Caco-2 (cell line): Measurements from ENCODE around the gene MYO10. TPM values are rescaled to one million over a fixed set of nuclear protein-coding genes. Genes with fewer than 3 reads are reported as not detected.
A peak's percentile ranks its signal among the peaks of the same experiment; 100 is the strongest.
"Not testable (repeated sequence)": the region's sequence is repeated elsewhere in the genome, so short reads cannot be mapped to it uniquely, and the experiment has no call there.

Experiments
- BruUV-seq: library from RNA; stranded (reverse); fragments of 400-500 nt; replicated peaks from 2 replicates; lab custom pipeline; 2021; lab: Mats Ljungman, UMichigan
- CTCF ChIA-PET: fragments of 300-600 bp; sonication (Branson Sonifier 250); formaldehyde crosslinking; loops from one replicate; lab custom pipeline; 2022; ENCODE audit warnings: antibody characterized with exemption; lab: Charles Lee
- POLR2A ChIA-PET: fragments of 300-600 bp; sonication (Branson Sonifier 250); formaldehyde crosslinking; loops from one replicate; lab custom pipeline; 2022; ENCODE audit warnings: antibody characterized with exemption; lab: Charles Lee
- DNase-seq, 2 experiments: peaks; one replicate each; pipeline versions ENCODE4 v3.0.0 to v3.0.0-alpha.2; 2020 to 2022
- H3K27me3 ChIP-seq: replicated peaks from 2 replicates; pipeline ENCODE4 v1.6.0; 2011; ENCODE audit warnings: low read length; ENCODE audit not compliant: control insufficient read depth, insufficient read depth
- H3K36me3 ChIP-seq: 2 replicates; pipeline ENCODE4 v1.5.1; 2011; ENCODE audit warnings: low read length; ENCODE audit not compliant: control insufficient read depth, insufficient read depth
- H3K4me1 ChIP-seq: fragments of 250-450 bp; sonication (Bioruptor Pico); 2 replicates; pipeline ENCODE4 v1.5.1; 2020; ENCODE audit warnings: mild to moderate bottlenecking
- H3K4me3 ChIP-seq: 2 replicates; pipeline ENCODE4 v1.5.1; 2011; ENCODE audit warnings: low read depth, mild to moderate bottlenecking, control low read depth, low read length
- H3K9me3 ChIP-seq: fragments of 250-450 bp; sonication (Bioruptor Pico); 2 replicates; pipeline ENCODE4 v1.5.1; 2020; ENCODE audit warnings: mild to moderate bottlenecking, moderate library complexity
- H3K27ac Mint-ChIP-seq: one replicate; pipeline ENCODE4 v1.8.0; 2022; ENCODE audit warnings: mixed read lengths; ENCODE audit not compliant: unreplicated experiment
- H3K27me3 Mint-ChIP-seq: one replicate; pipeline ENCODE4 v1.8.0; 2022; ENCODE audit warnings: mixed read lengths; ENCODE audit not compliant: insufficient read depth, unreplicated experiment
- H3K36me3 Mint-ChIP-seq: one replicate; pipeline ENCODE4 v1.8.0; 2022; ENCODE audit warnings: mild to moderate bottlenecking, mixed read lengths; ENCODE audit not compliant: insufficient read depth, unreplicated experiment
- H3K4me1 Mint-ChIP-seq: one replicate; pipeline ENCODE4 v1.8.0; 2022; ENCODE audit warnings: low read depth, mixed read lengths; ENCODE audit not compliant: unreplicated experiment
- H3K4me3 Mint-ChIP-seq: one replicate; pipeline ENCODE4 v1.8.0; 2022; ENCODE audit warnings: mild to moderate bottlenecking, moderate library complexity, mixed read lengths; ENCODE audit not compliant: unreplicated experiment
- H3K9me3 Mint-ChIP-seq: one replicate; pipeline ENCODE4 v1.8.0; 2022; ENCODE audit warnings: mixed read lengths; ENCODE audit not compliant: unreplicated experiment
- CTCF ChIP-seq, 2 experiments: fragments of 200-600 bp in 1 of 2; IDR thresholded peaks; 1 replicate in 1 of 2; 2 replicates in 1 of 2; pipeline versions ENCODE4 v1.5.1 to v1.8.0; 2011 to 2022; ENCODE audit warnings: antibody characterized with exemption in 1 of 2, control low read depth in 1 of 2, inconsistent platforms in 1 of 2, low read depth in 1 of 2, low read length in 1 of 2, mild to moderate bottlenecking in 1 of 2, moderate library complexity in 1 of 2; ENCODE audit not compliant: insufficient read depth in 1 of 2, severe bottlenecking in 1 of 2, unreplicated experiment in 1 of 2
- intact Hi-C: fragments of 100-400 bp; cut with micrococcal nuclease; formaldehyde crosslinking; loops from one replicate; pipeline ENCODE4 v1.10.0; 2022; ENCODE audit not compliant: unreplicated experiment
- total RNA-seq: library from RNA; stranded (reverse); gene quantifications from 2 replicates; pipeline ENCODE4 v1.2.3, GENCODE V29; 2022

MYO10 gene
- total RNA-seq, 1 experiment from 2014 or later: 67.6 TPM

- no peak overlapping the region for H3K4me3 ChIP-seq
- CTCF ChIA-PET: no interaction called here
These were observed 58.7 kb downstream of the MYO10 start for GRCh38 chr5:16877267-16877935.

GRCh38 chr5:16874424-16874823 is 61.7 kb downstream of the MYO10 start:
- CTCF ChIA-PET, H3K27me3 Mint-ChIP-seq, H3K27me3 ChIP-seq, intact Hi-C loops, H3K4me3 ChIP-seq, H3K4me3 Mint-ChIP-seq, DNase-seq, H3K36me3 ChIP-seq, BruUV-seq, POLR2A ChIA-PET: not testable (repeated sequence)
- peaks cover 78% of the 10 kb centered on the region for H3K36me3 Mint-ChIP-seq
- Histone ChIP-seq H3K4me1 (peaks cover 18% of the 10 kb centered on the region), H3K9me3 (peaks cover 14% of the 10 kb centered on the region; the same call in 1 of the 2 replicates)
- H3K4me1 Mint-ChIP-seq: peaks cover 16% of the 10 kb centered on the region
- peak overlapping the region; percentile 58 for H3K27ac Mint-ChIP-seq
- H3K9me3 Mint-ChIP-seq: peaks cover 26% of the 10 kb centered on the region

More at GRCh38 chr5:16877267-16877935, 58.7 kb downstream of the MYO10 start:
- Histone ChIP-seq H3K4me1 (peaks cover 43% of the 10 kb centered on the region), H3K36me3 (peaks cover 7% of the 10 kb centered on the region), H3K9me3 (peaks cover 14% of the 10 kb centered on the region; the same call in 1 of the 2 replicates), H3K27me3 (no peaks in the 10 kb centered on the region)
- DNase-seq: no peak
- H3K27me3 Mint-ChIP-seq: no peaks in the 10 kb centered on the region
- H3K4me3 Mint-ChIP-seq: no peak overlapping the region
- TF ChIP-seq CTCF (IDR thresholded peaks at IDR 0.05; ENCODE audit: insufficient read depth in 1 of 2, low read depth in 1 of 2, low read length in 1 of 2, severe bottlenecking in 1 of 2, unreplicated experiment in 1 of 2): no peak
- H3K4me1 Mint-ChIP-seq: peaks cover 34% of the 10 kb centered on the region
- H3K9me3 Mint-ChIP-seq: peaks cover 19% of the 10 kb centered on the region
- intact Hi-C loops: no loop called here
- peak overlapping the region; percentile 23 for H3K27ac Mint-ChIP-seq
- POLR2A ChIA-PET: no interaction called here
- no TSS peak for BruUV-seq
- peaks cover 70% of the 10 kb centered on the region for H3K36me3 Mint-ChIP-seq

- POLR2A ChIA-PET: no interaction called here
- Mint-ChIP-seq H3K4me3 (no peak overlapping the region), H3K27ac (peak overlapping the region; percentile 34), H3K9me3 (peaks cover 26% of the 10 kb centered on the region), H3K27me3 (no peaks in the 10 kb centered on the region), H3K36me3 (peaks cover 93% of the 10 kb centered on the region), H3K4me1 (peaks cover 23% of the 10 kb centered on the region)
- intact Hi-C loops: no loop called here
- H3K4me1 ChIP-seq: peaks cover 14% of the 10 kb centered on the region
- no peak for DNase-seq
- no TSS peak for BruUV-seq
- H3K4me3 ChIP-seq: no peak overlapping the region
- peaks cover 14% of the 10 kb centered on the region; the same call in 1 of the 2 replicates for H3K9me3 ChIP-seq
- no peak for TF ChIP-seq CTCF (IDR thresholded peaks at IDR 0.05; ENCODE audit: insufficient read depth in 1 of 2, low read depth in 1 of 2, low read length in 1 of 2, severe bottlenecking in 1 of 2, unreplicated experiment in 1 of 2)
- H3K36me3 ChIP-seq: peaks cover 6% of the 10 kb centered on the region
- H3K27me3 ChIP-seq: no peaks in the 10 kb centered on the region
- CTCF ChIA-PET: no interaction called here
These were observed 64.2 kb downstream of the MYO10 start for GRCh38 chr5:16871746-16872339.
